K562 (cell line): ENCODE data around the gene MAGEA4. TPM values are rescaled to one million over a fixed set of nuclear protein-coding genes. Genes with fewer than 3 reads are reported as not detected.
A peak's percentile ranks its signal among the peaks of the same experiment; 100 is the strongest.

Experiments used
- CLOCK ChIP-seq: fragments of 250-450 bp; sonication (Bioruptor Pico); IDR thresholded peaks from 2 replicates; pipeline ENCODE4 v1.4.0; 2020; ENCODE audit warnings: mild to moderate bottlenecking, moderate library complexity, borderline replicate concordance
- CREB5 ChIP-seq: fragments of 250-450 bp; sonication (Bioruptor Pico); IDR thresholded peaks from 2 replicates; pipeline ENCODE4 v1.5.0; 2020; ENCODE audit warnings: mild to moderate bottlenecking
- HMGN3 ChIP-seq: IDR thresholded peaks from 2 replicates; pipeline ENCODE4 v1.6.1; 2011; ENCODE audit warnings: borderline replicate concordance, low read depth, mild to moderate bottlenecking, mixed read lengths, low read length; ENCODE audit not compliant: insufficient read length; ENCODE audit errors: extremely low read depth
- JUNB ChIP-seq: fragments of 450-650 bp; formaldehyde crosslinking; conservative IDR thresholded peaks from 2 replicates; pipeline ENCODE4 v1.4.0; 2020; ENCODE audit warnings: mild to moderate bottlenecking
- KLF10 ChIP-seq: fragments of 250-450 bp; sonication (Bioruptor Pico); IDR thresholded peaks from 2 replicates; pipeline ENCODE4 v1.6.1; 2021; ENCODE audit warnings: matching md5 sums
- TFAP4 ChIP-seq: sonication (generic); formaldehyde crosslinking; IDR thresholded peaks from 2 replicates; pipeline ENCODE4 v1.8.0; 2022; ENCODE audit warnings: missing genetic modification reagents, mild to moderate bottlenecking, moderate library complexity, borderline replicate concordance
- THRB ChIP-seq: fragments of 450-650 bp; formaldehyde crosslinking; conservative IDR thresholded peaks from 2 replicates; pipeline ENCODE4 v1.4.0; 2022; ENCODE audit warnings: mild to moderate bottlenecking, missing genetic modification characterization
- ZC3H4 ChIP-seq: sonication (generic); formaldehyde crosslinking; IDR thresholded peaks from 2 replicates; pipeline ENCODE4 v1.9.0; 2021; ENCODE audit warnings: missing genetic modification reagents, borderline replicate concordance
- ZNF165 ChIP-seq: fragments of 250-450 bp; sonication (Bioruptor Pico); IDR thresholded peaks from 2 replicates; pipeline ENCODE4 v1.4.0; 2020; ENCODE audit warnings: borderline replicate concordance
- ZNF318 ChIP-seq, 2 experiments: fragments of 450-650 bp; IDR thresholded peaks; 2 replicates each; pipeline ENCODE4 v1.6.1; 2016; ENCODE audit warnings: mild to moderate bottlenecking in 2 of 2, borderline replicate concordance in 1 of 2, low read depth in 1 of 2, moderate library complexity in 1 of 2
- polyA plus RNA-seq, 8 experiments: library from polyadenylated mRNA; depleted of rRNA in 4 of 8; stranded (reverse) in 5 of 8; unstranded in 3 of 8; fragments of >200 nt; fragmentation: Nextera tagmentation in 2 of 8; fragmentation: Illumina TruSeq in 1 of 8; extraction: Ambion mirVana in 2 of 8; extraction: Trizol in 1 of 8; gene quantifications; 2 replicates each; pipeline versions ENCODE4 v1.2.1 to v1.2.3, GENCODE V29; 2011 to 2014; ENCODE audit warnings: inconsistent platforms in 1 of 8, missing spikeins in 1 of 8
- total RNA-seq, 7 experiments: library from RNA; depleted of rRNA in 6 of 7; stranded (reverse); fragments of >200 nt in 6 of 7; fragmentation: Illumina TruSeq in 2 of 7; extraction: Trizol in 2 of 7; gene quantifications; 2 replicates each; pipeline versions ENCODE4 v1.2.1 to v1.2.3, GENCODE V29; 2011 to 2021; ENCODE audit warnings: low replicate concordance in 1 of 7

Gene MAGEA4
- total and polyA plus RNA-seq, 9 of the 15 experiments (the other 6 are each of a cell fraction or from before 2014, with no cell fraction given): 0.42 to 1.9 (median 0.69) TPM

GRCh38 chrX:151896734-151897474, 15.8 kb upstream of the MAGEA4 start (continued):
- TF ChIP-seq ZNF318 (IDR thresholded peaks at IDR 0.05; ENCODE audit: borderline replicate concordance in 1 of 2, low read depth in 1 of 2) (peak in 1 of 2 experiments; percentile 57; a peak in 1 of 4 replicates), CLOCK (CRISPR knock-in tag) (no peak), TFAP4 (CRISPR knock-in tag) (no peak), THRB (no peak), HMGN3 (no peak), ZNF165 (CRISPR knock-in tag) (no peak), ZC3H4 (CRISPR knock-in tag) (no peak), KLF10 (CRISPR knock-in tag) (no peak), CREB5 (CRISPR knock-in tag) (no peak), JUNB (CRISPR knock-in tag) (peak; percentile 43; the same call in 1 of the 2 replicates)
